Measurements from ENCODE around the gene WDR82. TPM values are rescaled to one million over a fixed set of nuclear protein-coding genes. Genes with fewer than 3 reads are reported as not detected.

WDR82 gene
- total and polyA plus RNA-seq, 10 of the 15 experiments (the other 5 are each of a cell fraction or from before 2014, with no cell fraction given), result 10.1 to 82.4 (median 48.7) TPM

DNA sequence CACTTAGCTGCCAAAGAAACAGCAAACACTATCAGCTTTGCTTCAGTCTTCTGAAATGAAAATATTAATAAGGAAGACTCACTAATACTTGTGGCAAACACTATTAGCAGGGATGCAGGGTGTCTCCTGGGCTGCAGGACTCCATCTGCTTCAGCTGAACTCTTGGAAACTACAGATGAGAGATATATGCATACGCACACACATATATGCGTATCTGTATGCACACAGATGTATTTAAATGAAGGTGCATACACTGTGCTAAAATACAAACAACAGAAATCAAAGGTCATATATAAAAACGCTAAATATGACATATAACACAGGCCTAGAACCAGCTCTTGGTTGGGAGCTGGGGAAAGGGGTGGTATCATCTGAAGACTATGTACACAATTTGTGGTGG lies 22.3 kb downstream of the WDR82 start:
- POLR2A ChIA-PET, result interaction anchor here (1.0 kb wide), 1 partner anchor 13 kb away, joined by 3 read pairs; no protein-coding TSS in a partner anchor
- no TSS peak for BruUV-seq (replicated peaks)
- Histone ChIP-seq H3K79me2 (ENCODE audit: control insufficient read depth, insufficient read depth, low read length) (peaks cover 4% of the 10 kb centered on the region), H3K4me2 (ENCODE audit: control insufficient read depth, insufficient read depth) (no peak overlapping the region), H2AFZ (ENCODE audit: control insufficient read depth, low read depth, low read length) (no peak overlapping the region), H3K4me1 (ENCODE audit: control insufficient read depth, insufficient read depth, low read length) (peaks cover 18% of the 10 kb centered on the region), H3K9me3 (replicated peaks; ENCODE audit: control insufficient read depth, insufficient read depth, low read length) (no peaks in the 10 kb centered on the region), H3K9ac (ENCODE audit: control insufficient read depth, insufficient read depth, low read length) (no peak overlapping the region), H3K36me3 (ENCODE audit: control insufficient read depth in 2 of 2, insufficient read depth in 2 of 2, low read length in 1 of 2) (peaks cover 34 to 50% of the 10 kb centered on the region in 2 experiments), H3K27me3 (replicated peaks in 1 of 2; ENCODE audit: control insufficient read depth in 2 of 2, insufficient read depth in 2 of 2, low read length in 1 of 2) (no peaks in the 10 kb centered on the region), H4K20me1 (ENCODE audit: control insufficient read depth, insufficient read depth) (no peaks in the 10 kb centered on the region), H3K4me3 (no peak overlapping the region), H3K27ac (ENCODE audit: control insufficient read depth, insufficient read depth) (no peak overlapping the region)
- in situ Hi-C loops (cut with MboI), result no loop called here
- intact Hi-C loops (cut with micrococcal nuclease; ENCODE audit: unreplicated experiment), result no loop called here
- CTCF ChIA-PET, result interaction anchor here (1.9 kb wide), 1 partner anchor 25 kb away, joined by 9 read pairs; no protein-coding TSS in a partner anchor
- SMC1A ChIA-PET (ENCODE audit: uncharacterized antibody, unreplicated experiment), result interaction anchor here (0.6 to 1.7 kb wide), 3 partner anchors 15 to 84 kb away, joined by 3 to 4 read pairs (median 3); no protein-coding TSS in a partner anchor
- ATAC-seq (no peak), FAIRE-seq (no peak), DNase-seq (ENCODE audit: low read depth, low spot score) (no peak)
- RAD21 ChIA-PET (ENCODE audit: unreplicated experiment), result interaction anchor here (0.7 kb wide), 1 partner anchor 10 kb away, joined by 3 read pairs; no protein-coding TSS in a partner anchor
- TF ChIP-seq RCOR1 (conservative IDR thresholded peaks at IDR 0.05; ENCODE audit: low read depth, low read length), result no peak
- WGBS (ENCODE audit: insufficient coverage, insufficient replicate concordance, low lambda C conversion rate, missing lambda C conversion rate), result 78% methylated on average over 3 of the region's 3 CpGs

DNA sequence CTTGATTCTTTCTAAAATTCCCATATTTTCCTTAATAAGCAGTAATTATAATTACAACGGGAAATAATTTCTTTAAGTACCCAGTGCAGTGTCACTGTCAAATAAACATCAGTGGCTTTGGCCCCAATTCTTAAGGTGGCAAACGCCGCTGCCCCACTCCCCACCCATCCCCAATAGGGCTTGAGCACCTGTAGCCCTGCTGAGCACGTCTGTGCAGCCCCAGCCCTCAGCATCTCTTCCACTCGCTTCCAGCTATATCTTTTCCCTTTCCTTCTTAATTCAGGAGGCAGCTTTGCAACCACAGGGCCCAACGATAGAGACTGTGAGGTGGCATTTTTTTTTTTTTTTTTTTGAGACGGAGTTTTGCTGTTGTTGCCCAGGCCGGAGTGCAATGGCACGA lies 23.8 kb downstream of the WDR82 start:
- Histone ChIP-seq H4K20me1 (ENCODE audit: control insufficient read depth, insufficient read depth) (no peaks in the 10 kb centered on the region), H3K27ac (ENCODE audit: control insufficient read depth, insufficient read depth) (no peak overlapping the region), H3K36me3 (ENCODE audit: control insufficient read depth in 2 of 2, insufficient read depth in 2 of 2, low read length in 1 of 2) (peaks cover 40 to 49% of the 10 kb centered on the region in 2 experiments), H3K4me1 (ENCODE audit: control insufficient read depth, insufficient read depth, low read length) (peaks cover 18% of the 10 kb centered on the region), H3K27me3 (replicated peaks in 1 of 2; ENCODE audit: control insufficient read depth in 2 of 2, insufficient read depth in 2 of 2, low read length in 1 of 2) (no peaks in the 10 kb centered on the region), H3K9ac (ENCODE audit: control insufficient read depth, insufficient read depth, low read length) (no peak overlapping the region), H3K4me3 (no peak overlapping the region), H3K79me2 (ENCODE audit: control insufficient read depth, insufficient read depth, low read length) (peaks cover 4% of the 10 kb centered on the region), H3K9me3 (replicated peaks; ENCODE audit: control insufficient read depth, insufficient read depth, low read length) (no peaks in the 10 kb centered on the region), H2AFZ (ENCODE audit: control insufficient read depth, low read depth, low read length) (no peak overlapping the region), H3K4me2 (ENCODE audit: control insufficient read depth, insufficient read depth) (no peak overlapping the region)
- no TSS peak for BruUV-seq (replicated peaks)
- intact Hi-C loops (cut with micrococcal nuclease; ENCODE audit: unreplicated experiment) (no loop called here), in situ Hi-C loops (cut with MboI) (no loop called here)
- ChIA-PET RAD21 (ENCODE audit: unreplicated experiment) (interaction anchor here (0.7 kb wide), 1 partner anchor 19 kb away, joined by 3 read pairs; no protein-coding TSS in a partner anchor), SMC1A (ENCODE audit: uncharacterized antibody, unreplicated experiment) (interaction anchor here (1.0 to 3.5 kb wide), 4 partner anchors 12 to 52 kb away, joined by 3 to 30 read pairs (median 20); partner anchors contain the start of gene WDR82), CTCF (interaction anchor here (1.1 to 3.7 kb wide), 4 partner anchors 8 to 85 kb away, joined by 3 to 20 read pairs (median 12); partner anchors contain the start of gene WDR82), POLR2A (interaction anchor here (0.7 to 7.8 kb wide), 5 partner anchors 13 to 1350 kb away, joined by 3 to 60 read pairs (median 8); partner anchors contain the start of genes TWF2 and WDR82)
- FAIRE-seq, result no peak
- TF ChIP-seq, protein P1, sequence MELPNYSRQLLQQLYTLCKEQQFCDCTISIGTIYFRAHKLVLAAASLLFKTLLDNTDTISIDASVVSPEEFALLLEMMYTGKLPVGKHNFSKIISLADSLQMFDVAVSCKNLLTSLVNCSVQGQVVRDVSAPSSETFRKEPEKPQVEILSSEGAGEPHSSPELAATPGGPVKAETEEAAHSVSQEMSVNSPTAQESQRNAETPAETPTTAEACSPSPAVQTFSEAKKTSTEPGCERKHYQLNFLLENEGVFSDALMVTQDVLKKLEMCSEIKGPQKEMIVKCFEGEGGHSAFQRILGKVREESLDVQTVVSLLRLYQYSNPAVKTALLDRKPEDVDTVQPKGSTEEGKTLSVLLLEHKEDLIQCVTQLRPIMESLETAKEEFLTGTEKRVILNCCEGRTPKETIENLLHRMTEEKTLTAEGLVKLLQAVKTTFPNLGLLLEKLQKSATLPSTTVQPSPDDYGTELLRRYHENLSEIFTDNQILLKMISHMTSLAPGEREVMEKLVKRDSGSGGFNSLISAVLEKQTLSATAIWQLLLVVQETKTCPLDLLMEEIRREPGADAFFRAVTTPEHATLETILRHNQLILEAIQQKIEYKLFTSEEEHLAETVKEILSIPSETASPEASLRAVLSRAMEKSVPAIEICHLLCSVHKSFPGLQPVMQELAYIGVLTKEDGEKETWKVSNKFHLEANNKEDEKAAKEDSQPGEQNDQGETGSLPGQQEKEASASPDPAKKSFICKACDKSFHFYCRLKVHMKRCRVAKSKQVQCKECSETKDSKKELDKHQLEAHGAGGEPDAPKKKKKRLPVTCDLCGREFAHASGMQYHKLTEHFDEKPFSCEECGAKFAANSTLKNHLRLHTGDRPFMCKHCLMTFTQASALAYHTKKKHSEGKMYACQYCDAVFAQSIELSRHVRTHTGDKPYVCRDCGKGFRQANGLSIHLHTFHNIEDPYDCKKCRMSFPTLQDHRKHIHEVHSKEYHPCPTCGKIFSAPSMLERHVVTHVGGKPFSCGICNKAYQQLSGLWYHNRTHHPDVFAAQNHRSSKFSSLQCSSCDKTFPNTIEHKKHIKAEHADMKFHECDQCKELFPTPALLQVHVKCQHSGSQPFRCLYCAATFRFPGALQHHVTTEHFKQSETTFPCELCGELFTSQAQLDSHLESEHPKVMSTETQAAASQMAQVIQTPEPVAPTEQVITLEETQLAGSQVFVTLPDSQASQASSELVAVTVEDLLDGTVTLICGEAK (IDR thresholded peaks at IDR 0.05; ENCODE audit: borderline replicate concordance), result no peak
- TF ChIP-seq KDM1A (IDR thresholded peaks at IDR 0.05; ENCODE audit: borderline replicate concordance) (no peak), ESRRA (IDR thresholded peaks at IDR 0.05; ENCODE audit: low read length) (no peak), ASH2L (IDR thresholded peaks at IDR 0.05; ENCODE audit: borderline replicate concordance, low read depth) (no peak), GABPA (IDR thresholded peaks at IDR 0.05; ENCODE audit: low read depth) (no peak), POLR2AphosphoS2 (IDR thresholded peaks at IDR 0.05; ENCODE audit: low read depth, low read length) (peak; percentile 46; the same call in 1 of the 2 replicates)
- no peak for ATAC-seq
- WGBS (ENCODE audit: insufficient coverage, insufficient replicate concordance, low lambda C conversion rate, missing lambda C conversion rate), result 93% methylated on average over 8 of the region's 9 CpGs
- no peak for DNase-seq (ENCODE audit: low read depth, low spot score)
